SK-N-MC (cell line): ENCODE results near the gene ITGAE.

ENCODE experiments used
- EZH2 ChIP-seq: fragments of 200-600 bp; sonication (generic); IDR thresholded peaks from one replicate; pipeline ENCODE4 v1.6.1; 2017; ENCODE audit warnings: antibody characterized with exemption
- FOXP2 ChIP-seq: optimal IDR thresholded peaks from 2 replicates; pipeline ENCODE3; 2011; ENCODE audit warnings: mild to moderate bottlenecking, moderate library complexity; ENCODE audit not compliant: insufficient read depth; ENCODE audit errors: extremely low read length, control extremely low read depth
- POLR2AphosphoS5 ChIP-seq: IDR thresholded peaks from 2 replicates; pipeline ENCODE4 v1.6.1; 2012; ENCODE audit warnings: mild to moderate bottlenecking, low read depth, low read length, borderline replicate concordance

- TF ChIP-seq EZH2 (no peak), POLR2AphosphoS5 (no peak), FOXP2 (no peak)
These were observed 102.8 kb downstream of the ITGAE start for GRCh38 chr17:3698139-3698538.
